ENCODE measurements around the gene AKT1. TPM values are rescaled to one million over a fixed set of nuclear protein-coding genes. Genes with fewer than 3 reads are reported as not detected.

AKT1 gene
- polyA plus RNA-seq, 2 of the 4 experiments (the other 2 are of a cell fraction) = 70.2 to 93.8 TPM

- no peak overlapping the region for H3K4me3 ChIP-seq
- DNase-seq (ENCODE audit: low read depth in 1 of 2, low spot score in 1 of 2) = no peak
- H3K9me3 ChIP-seq = no peaks in the 10 kb centered on the region
- no peak for TF ChIP-seq CHD2 (IDR thresholded peaks at IDR 0.05; ENCODE audit: low read length, partially characterized antibody)
- TF ChIP-seq TP53 (CRISPR knock-in tag; IDR thresholded peaks at IDR 0.05) = no peak
- TF ChIP-seq, protein P1, sequence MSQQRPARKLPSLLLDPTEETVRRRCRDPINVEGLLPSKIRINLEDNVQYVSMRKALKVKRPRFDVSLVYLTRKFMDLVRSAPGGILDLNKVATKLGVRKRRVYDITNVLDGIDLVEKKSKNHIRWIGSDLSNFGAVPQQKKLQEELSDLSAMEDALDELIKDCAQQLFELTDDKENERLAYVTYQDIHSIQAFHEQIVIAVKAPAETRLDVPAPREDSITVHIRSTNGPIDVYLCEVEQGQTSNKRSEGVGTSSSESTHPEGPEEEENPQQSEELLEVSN (IDR thresholded peaks at IDR 0.05; ENCODE audit: borderline replicate concordance, low read depth) = no peak
- TF ChIP-seq, protein P2, sequence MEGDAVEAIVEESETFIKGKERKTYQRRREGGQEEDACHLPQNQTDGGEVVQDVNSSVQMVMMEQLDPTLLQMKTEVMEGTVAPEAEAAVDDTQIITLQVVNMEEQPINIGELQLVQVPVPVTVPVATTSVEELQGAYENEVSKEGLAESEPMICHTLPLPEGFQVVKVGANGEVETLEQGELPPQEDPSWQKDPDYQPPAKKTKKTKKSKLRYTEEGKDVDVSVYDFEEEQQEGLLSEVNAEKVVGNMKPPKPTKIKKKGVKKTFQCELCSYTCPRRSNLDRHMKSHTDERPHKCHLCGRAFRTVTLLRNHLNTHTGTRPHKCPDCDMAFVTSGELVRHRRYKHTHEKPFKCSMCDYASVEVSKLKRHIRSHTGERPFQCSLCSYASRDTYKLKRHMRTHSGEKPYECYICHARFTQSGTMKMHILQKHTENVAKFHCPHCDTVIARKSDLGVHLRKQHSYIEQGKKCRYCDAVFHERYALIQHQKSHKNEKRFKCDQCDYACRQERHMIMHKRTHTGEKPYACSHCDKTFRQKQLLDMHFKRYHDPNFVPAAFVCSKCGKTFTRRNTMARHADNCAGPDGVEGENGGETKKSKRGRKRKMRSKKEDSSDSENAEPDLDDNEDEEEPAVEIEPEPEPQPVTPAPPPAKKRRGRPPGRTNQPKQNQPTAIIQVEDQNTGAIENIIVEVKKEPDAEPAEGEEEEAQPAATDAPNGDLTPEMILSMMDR (IDR thresholded peaks at IDR 0.05) = no peak
- H3K4me1 ChIP-seq = peaks cover 43% of the 10 kb centered on the region
- POLR2A ChIA-PET = no interaction called here
- ATAC-seq = no peak
- FAIRE-seq = no peak
- CTCF ChIA-PET = interaction anchor here (0.8 to 7.0 kb wide), 8 partner anchors 9 to 60 kb away, joined by 3 to 65 read pairs (median 4); partner anchors contain the start of gene ADSS1
- 81% methylated on average over 18 of the region's 26 CpGs for WGBS (ENCODE audit: missing lambda C conversion rate)
- H3K4me2 ChIP-seq = no peak overlapping the region
- peak overlapping the region in 1 of 2 experiments; percentile 39; a peak in 2 of 6 replicates for H3K27ac ChIP-seq
Observed at GRCh38 chr14:104735830-104736642, 59.5 kb downstream of the AKT1 start.

DNA sequence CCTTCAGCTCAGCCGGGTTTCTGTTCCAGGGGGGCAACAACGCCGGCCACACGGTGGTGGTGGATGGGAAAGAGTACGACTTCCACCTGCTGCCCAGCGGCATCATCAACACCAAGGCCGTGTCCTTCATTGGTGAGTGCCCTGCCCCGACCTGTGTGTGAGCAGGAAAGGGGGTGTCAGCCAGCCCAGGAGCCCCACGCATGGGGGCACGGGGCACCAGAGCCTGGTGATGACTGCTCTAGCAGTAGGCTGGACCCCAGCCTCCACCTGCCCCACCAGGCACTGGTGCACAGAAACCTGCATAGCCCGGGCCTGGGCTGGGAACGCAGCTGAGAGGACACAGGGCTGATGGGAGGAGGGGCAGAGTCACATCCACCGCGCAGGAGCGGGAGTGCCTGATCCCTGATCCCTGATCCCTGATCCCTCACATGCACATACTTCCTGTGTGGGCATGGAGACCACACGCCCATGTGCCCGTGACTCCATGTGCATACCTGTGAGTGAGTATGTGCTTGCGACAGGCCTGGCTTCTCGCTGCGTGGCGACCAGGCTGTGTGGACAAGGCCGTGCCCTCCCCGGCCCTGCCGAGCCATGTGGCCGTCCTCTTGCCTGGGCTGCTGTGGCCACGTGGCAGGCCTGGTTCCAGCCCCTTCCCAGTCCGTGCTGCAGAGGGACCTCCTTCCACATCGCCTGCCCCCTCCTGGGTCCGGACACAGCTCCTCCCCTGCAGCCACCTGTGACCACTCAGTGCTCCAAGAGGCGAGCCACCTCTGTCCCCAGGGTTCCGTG is 60.4 kb downstream of the AKT1 start:
- no peak overlapping the region for H3K27ac ChIP-seq
- TF ChIP-seq RCOR1 (IDR thresholded peaks at IDR 0.05; ENCODE audit: low read depth, low read length) = no peak
- no peak for TF ChIP-seq HOXA7 (CRISPR knock-in tag; IDR thresholded peaks at IDR 0.05)
- TF ChIP-seq POLR2A (IDR thresholded peaks at IDR 0.05; ENCODE audit: low read length) = no peak; the same call in 1 of the 2 replicates
- no peak for TF ChIP-seq EHMT2 (IDR thresholded peaks at IDR 0.05; ENCODE audit: low read depth)
- no peak for TF ChIP-seq SREBF2 (IDR thresholded peaks at IDR 0.05)
- H3K4me2 ChIP-seq = no peak overlapping the region
- no peak for FAIRE-seq
- ChIA-PET POLR2A (interaction anchor here (1.0 kb wide), 1 partner anchor 17 kb away, joined by 3 read pairs; no protein-coding TSS in a partner anchor), CTCF (interaction anchor here (0.6 to 7.0 kb wide), 5 partner anchors 10 to 26 kb away, joined by 3 to 65 read pairs (median 3); partner anchors contain the start of gene ADSS1)
- ATAC-seq = no peak
- no peak for DNase-seq (ENCODE audit: low read depth in 1 of 2, low spot score in 1 of 2)
- WGBS (ENCODE audit: missing lambda C conversion rate) = 91% methylated on average over 30 of the region's 31 CpGs
- no peak overlapping the region for H3K4me3 ChIP-seq
- no peaks in the 10 kb centered on the region for H3K9me3 ChIP-seq
- peaks cover 43% of the 10 kb centered on the region for H3K4me1 ChIP-seq

- TF ChIP-seq GATA3 (IDR thresholded peaks at IDR 0.05; ENCODE audit: borderline replicate concordance) (no peak), MAZ (IDR thresholded peaks at IDR 0.05; ENCODE audit: borderline replicate concordance, low read depth, low read length) (no peak)
- DNase-seq (ENCODE audit: low read depth in 1 of 2, low spot score in 1 of 2) (no peak), FAIRE-seq (no peak), ATAC-seq (no peak)
- H3K9me3 ChIP-seq = no peaks in the 10 kb centered on the region
- no peak overlapping the region for H3K4me2 ChIP-seq
- CTCF ChIA-PET = interaction anchor here (0.6 to 7.0 kb wide), 3 partner anchors 10 to 25 kb away, joined by 3 to 65 read pairs (median 5); partner anchors contain the start of gene ADSS1
- POLR2A ChIA-PET = interaction anchor here (1.0 kb wide), 1 partner anchor 18 kb away, joined by 3 read pairs; no protein-coding TSS in a partner anchor
- H3K27ac ChIP-seq = peak overlapping the region in 1 of 2 experiments; percentile 89; a peak in 1 of 6 replicates
- H3K4me3 ChIP-seq = no peak overlapping the region
- peaks cover 43% of the 10 kb centered on the region for H3K4me1 ChIP-seq
- WGBS (ENCODE audit: missing lambda C conversion rate) = 93% methylated on average over 9 of the region's 9 CpGs
Observed at GRCh38 chr14:104734601-104734990, 61.0 kb downstream of the AKT1 start.

GRCh38 chr14:104734051-104734587 is 61.4 kb downstream of the AKT1 start:
- CTCF ChIA-PET = interaction anchor here (1.0 to 7.0 kb wide), 3 partner anchors 10 to 617 kb away, joined by 3 to 65 read pairs (median 5); partner anchors contain the start of gene ADSS1
- H3K4me1 ChIP-seq = peaks cover 43% of the 10 kb centered on the region
- TF ChIP-seq, protein P2 (IDR thresholded peaks at IDR 0.05) = no peak
- no peak for TF ChIP-seq SREBF2 (IDR thresholded peaks at IDR 0.05)
- TF ChIP-seq MAZ (IDR thresholded peaks at IDR 0.05; ENCODE audit: borderline replicate concordance, low read depth, low read length) = no peak
- TF ChIP-seq, protein P3, sequence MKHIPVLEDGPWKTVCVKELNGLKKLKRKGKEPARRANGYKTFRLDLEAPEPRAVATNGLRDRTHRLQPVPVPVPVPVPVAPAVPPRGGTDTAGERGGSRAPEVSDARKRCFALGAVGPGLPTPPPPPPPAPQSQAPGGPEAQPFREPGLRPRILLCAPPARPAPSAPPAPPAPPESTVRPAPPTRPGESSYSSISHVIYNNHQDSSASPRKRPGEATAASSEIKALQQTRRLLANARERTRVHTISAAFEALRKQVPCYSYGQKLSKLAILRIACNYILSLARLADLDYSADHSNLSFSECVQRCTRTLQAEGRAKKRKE (CRISPR knock-in tag; IDR thresholded peaks at IDR 0.05; ENCODE audit: low read depth) = no peak
- TF ChIP-seq MAFK (IDR thresholded peaks at IDR 0.05; ENCODE audit: partially characterized antibody) = no peak
- TF ChIP-seq HEYL (CRISPR knock-in tag; IDR thresholded peaks at IDR 0.05) = no peak
- TF ChIP-seq, protein P4, sequence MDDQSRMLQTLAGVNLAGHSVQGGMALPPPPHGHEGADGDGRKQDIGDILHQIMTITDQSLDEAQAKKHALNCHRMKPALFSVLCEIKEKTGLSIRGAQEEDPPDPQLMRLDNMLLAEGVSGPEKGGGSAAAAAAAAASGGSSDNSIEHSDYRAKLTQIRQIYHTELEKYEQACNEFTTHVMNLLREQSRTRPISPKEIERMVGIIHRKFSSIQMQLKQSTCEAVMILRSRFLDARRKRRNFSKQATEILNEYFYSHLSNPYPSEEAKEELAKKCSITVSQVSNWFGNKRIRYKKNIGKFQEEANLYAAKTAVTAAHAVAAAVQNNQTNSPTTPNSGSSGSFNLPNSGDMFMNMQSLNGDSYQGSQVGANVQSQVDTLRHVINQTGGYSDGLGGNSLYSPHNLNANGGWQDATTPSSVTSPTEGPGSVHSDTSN (IDR thresholded peaks at IDR 0.05) = no peak
- no peak for TF ChIP-seq MAX (IDR thresholded peaks at IDR 0.05)
- no peak for TF ChIP-seq CBX8 (IDR thresholded peaks at IDR 0.05)
- TF ChIP-seq KDM1A (IDR thresholded peaks at IDR 0.05; ENCODE audit: low read depth) = no peak
- TF ChIP-seq HOXB13 (CRISPR knock-in tag; IDR thresholded peaks at IDR 0.05; ENCODE audit: low read depth) = no peak

More at GRCh38 chr14:104734051-104734587, 61.4 kb downstream of the AKT1 start:
- Histone ChIP-seq H3K4me3 (no peak overlapping the region), H3K4me2 (0 out of 3 replicates have a peak overlapping the region, but pooled peaks have one; percentile 18), H3K27ac (peak overlapping the region; percentile 74 to 89; a peak in 4 of 6 replicates), H3K9me3 (no peaks in the 10 kb centered on the region)
- FAIRE-seq = no peak
- no peak for ATAC-seq
- DNase-seq (ENCODE audit: low read depth in 1 of 2, low spot score in 1 of 2) = no peak
- WGBS (ENCODE audit: missing lambda C conversion rate) = 69% methylated on average over 4 of the region's 6 CpGs
- POLR2A ChIA-PET = interaction anchor here (1.0 kb wide), 1 partner anchor 18 kb away, joined by 3 read pairs; no protein-coding TSS in a partner anchor
